HCT116 (cell line): ENCODE measurements around the gene DDX54. TPM values are rescaled to one million over a fixed set of nuclear protein-coding genes. Genes with fewer than 3 reads are reported as not detected.

Source experiments
- ATAC-seq: fragments of 200-7000 bp; cut with Tn5 transposase; 2 replicates; pipeline ENCODE4 v1.9.1; 2020; ENCODE audit warnings: mild to moderate bottlenecking, moderate library complexity
- BruUV-seq: library from RNA; stranded (reverse); fragments of 400-500 nt; replicated peaks from 2 replicates; lab custom pipeline; 2021; lab: Mats Ljungman, UMichigan
- CTCF ChIA-PET: fragments of 300-600 bp; sonication (Branson Sonifier 250); formaldehyde crosslinking; loops from one replicate; lab custom pipeline; 2021; ENCODE audit warnings: antibody characterized with exemption; lab: Charles Lee
- POLR2A ChIA-PET: fragments of 300-600, 350-600 bp; sonication (Branson Sonifier 250); formaldehyde crosslinking; loops from one replicate; lab custom pipeline; 2021; ENCODE audit warnings: antibody characterized with exemption; lab: Charles Lee
- RAD21 ChIA-PET, 2 experiments: fragments of 300-600 bp; sonication (Branson Sonifier 250); formaldehyde crosslinking; loops; one replicate each; lab custom pipeline; 2023; ENCODE audit warnings: low total read pairs in 2 of 2; ENCODE audit not compliant: uncharacterized antibody in 2 of 2, unreplicated experiment in 2 of 2, low non-redundant PET in 1 of 2; lab: Charles Lee
- DNase-seq: peaks from one replicate; pipeline ENCODE4 v3.0.0-alpha.2; 2010; ENCODE audit warnings: low read depth, low spot score
- H2AFZ ChIP-seq: fragments of 200-600 bp; shearing (Covaris generic), sonication (generic); 2 replicates; pipeline ENCODE4 v1.6.1; 2017; ENCODE audit warnings: low read depth, mixed run types, mixed read lengths, antibody characterized with exemption, low read length; ENCODE audit not compliant: poor library complexity, severe bottlenecking
- H3K27ac ChIP-seq: 2 replicates; pipeline ENCODE4 v1.5.1; 2012; ENCODE audit warnings: low read depth, low read length
- H3K27me3 ChIP-seq: fragments of 200-600 bp; sonication (generic); 2 replicates; pipeline ENCODE4 v1.6.1; 2016; ENCODE audit warnings: mixed run types, low read length, mixed read lengths; ENCODE audit not compliant: insufficient read depth
- H3K36me3 ChIP-seq, 2 experiments: fragments of 200-500 bp in 1 of 2; fragments of 200-600 bp in 1 of 2; sonication (Bioruptor generic) in 1 of 2; sonication (generic) in 1 of 2; 2 replicates each; pipeline versions ENCODE4 v1.5.1 to v1.6.1; 2014 to 2016; ENCODE audit warnings: low read length in 2 of 2, inconsistent platforms in 1 of 2, mixed read lengths in 1 of 2, mixed run types in 1 of 2; ENCODE audit not compliant: insufficient read depth in 2 of 2, control insufficient read depth in 1 of 2
- H3K4me1 ChIP-seq, 2 experiments: fragments of 200-600 bp in 1 of 2; sonication (generic) in 1 of 2; 2 replicates each; pipeline versions ENCODE4 v1.5.1 to v1.6.1; 2012 to 2017; ENCODE audit warnings: low read length in 2 of 2, inconsistent platforms in 1 of 2, mild to moderate bottlenecking in 1 of 2, mixed read lengths in 1 of 2, mixed run types in 1 of 2, moderate library complexity in 1 of 2; ENCODE audit not compliant: insufficient read depth in 2 of 2, control insufficient read depth in 1 of 2
- H3K4me2 ChIP-seq: fragments of 200-600 bp; sonication (generic); 2 replicates; pipeline ENCODE4 v1.6.1; 2017; ENCODE audit warnings: mixed run types, low read length, mixed read lengths
- H3K4me3 ChIP-seq, 2 experiments: fragments of 200-600 bp in 1 of 2; sonication (generic) in 1 of 2; replicated peaks in 1 of 2; 2 replicates each; pipeline ENCODE4 v1.5.1; 2011 to 2016; ENCODE audit warnings: low read length in 2 of 2, control low read depth in 1 of 2, low read depth in 1 of 2, mild to moderate bottlenecking in 1 of 2, mixed read lengths in 1 of 2, mixed run types in 1 of 2
- H3K79me2 ChIP-seq: fragments of 200-600 bp; sonication (generic); 2 replicates; pipeline ENCODE4 v1.6.1; 2017; ENCODE audit warnings: mild to moderate bottlenecking, mixed run types, low read length, moderate library complexity, mixed read lengths; ENCODE audit not compliant: insufficient read depth
- H3K9ac ChIP-seq: fragments of 200-600 bp; sonication (generic); 2 replicates; pipeline ENCODE4 v1.6.1; 2016; ENCODE audit warnings: low read length, mixed read lengths
- H3K9me2 ChIP-seq: fragments of 200-600 bp; sonication (generic), shearing (Covaris generic); 2 replicates; pipeline ENCODE4 v1.6.1; 2017; ENCODE audit warnings: mixed run types, mild to moderate bottlenecking, moderate library complexity; ENCODE audit not compliant: insufficient read depth
- H3K9me3 ChIP-seq, 2 experiments: fragments of 200-500 bp in 1 of 2; fragments of 200-600 bp in 1 of 2; sonication (Bioruptor generic) in 1 of 2; sonication (generic) in 1 of 2; 2 replicates each; pipeline ENCODE4 v1.6.1; 2014 to 2017; ENCODE audit warnings: low read length in 2 of 2, mixed read lengths in 2 of 2, inconsistent platforms in 1 of 2, low read depth in 1 of 2, mild to moderate bottlenecking in 1 of 2, mixed run types in 1 of 2, moderate library complexity in 1 of 2; ENCODE audit not compliant: control insufficient read depth in 1 of 2, insufficient read depth in 1 of 2
- H4K20me1 ChIP-seq: fragments of 200-600 bp; sonication (generic), shearing (Covaris generic); 2 replicates; pipeline ENCODE4 v1.6.1; 2017; ENCODE audit warnings: mixed run types, mild to moderate bottlenecking, moderate library complexity; ENCODE audit not compliant: insufficient read depth
- ATF3 ChIP-seq: IDR thresholded peaks from 2 replicates; pipeline ENCODE4 v1.6.1; 2012
- CBX3 ChIP-seq: IDR thresholded peaks from 2 replicates; pipeline ENCODE4 v1.6.1; 2012; ENCODE audit warnings: low read depth
- CEBPB ChIP-seq: IDR thresholded peaks from 2 replicates; pipeline ENCODE4 v1.6.1; 2012; ENCODE audit warnings: low read depth
- CTCF ChIP-seq, 3 experiments: fragments of 200-600 bp in 1 of 3; sonication (generic) in 1 of 3; IDR thresholded peaks in 2 of 3; conservative IDR thresholded peaks in 1 of 3; 2 replicates each; pipeline ENCODE4 v1.5.1; 2012 to 2017; ENCODE audit warnings: low read depth in 2 of 3, low read length in 2 of 3, antibody characterized with exemption in 1 of 3, borderline replicate concordance in 1 of 3, control low read depth in 1 of 3, mild to moderate bottlenecking in 1 of 3, mixed read lengths in 1 of 3, mixed run types in 1 of 3, moderate library complexity in 1 of 3; ENCODE audit not compliant: insufficient read depth in 1 of 3
- EGR1 ChIP-seq: IDR thresholded peaks from 2 replicates; pipeline ENCODE4 v1.6.1; 2012; ENCODE audit warnings: low read depth
- EZH2 ChIP-seq: fragments of 200-600 bp; sonication (generic); IDR thresholded peaks from 2 replicates; pipeline ENCODE4 v1.6.1; 2017; ENCODE audit warnings: antibody characterized with exemption, mixed run types
- JUND ChIP-seq: IDR thresholded peaks from 2 replicates; pipeline ENCODE4 v1.6.1; 2012
- POLR2A ChIP-seq: IDR thresholded peaks from 2 replicates; pipeline ENCODE4 v1.7.0; 2011; ENCODE audit warnings: borderline replicate concordance; ENCODE audit not compliant: insufficient read depth, insufficient read length; ENCODE audit errors: extremely low read depth
- POLR2AphosphoS5 ChIP-seq: IDR thresholded peaks from 2 replicates; pipeline ENCODE4 v1.6.1; 2011; ENCODE audit warnings: mild to moderate bottlenecking, low read depth, low read length, moderate library complexity
- RAD21 ChIP-seq: IDR thresholded peaks from 2 replicates; pipeline ENCODE4 v1.6.1; 2012; ENCODE audit warnings: low read depth, mild to moderate bottlenecking
- REST ChIP-seq: IDR thresholded peaks from 2 replicates; pipeline ENCODE4 v1.6.1; 2012; ENCODE audit warnings: low read depth
- SIN3A ChIP-seq: IDR thresholded peaks from 2 replicates; pipeline ENCODE4 v1.6.1; 2012; ENCODE audit warnings: low read depth
- SP1 ChIP-seq: IDR thresholded peaks from 2 replicates; pipeline ENCODE4 v1.6.1; 2012; ENCODE audit warnings: low read depth
- SRF ChIP-seq: IDR thresholded peaks from 2 replicates; pipeline ENCODE4 v1.6.1; 2012; ENCODE audit warnings: low read depth
- TCF7L2 ChIP-seq: IDR thresholded peaks from 2 replicates; pipeline ENCODE4 v1.7.0; 2011; ENCODE audit warnings: borderline replicate concordance, inconsistent platforms; ENCODE audit not compliant: insufficient read depth, insufficient read length; ENCODE audit errors: extremely low read depth
- YY1 ChIP-seq: IDR thresholded peaks from 2 replicates; pipeline ENCODE4 v1.6.1; 2011; ENCODE audit warnings: low read length, low read depth, moderate library complexity, mild to moderate bottlenecking; ENCODE audit not compliant: insufficient replicate concordance; ENCODE audit errors: extremely low read depth
- ZFX ChIP-seq: fragments of 450-650 bp; IDR thresholded peaks from 2 replicates; pipeline ENCODE4 v1.6.1; 2017
- intact Hi-C: fragments of 100-400 bp; cut with micrococcal nuclease; formaldehyde crosslinking; loops from 2 replicates; pipeline ENCODE4 v1.10.0; 2022
- total RNA-seq: library from RNA; stranded (reverse); gene quantifications from one replicate; pipeline ENCODE4 v1.2.1, GENCODE V29; 2021; ENCODE audit not compliant: unreplicated experiment

DDX54 gene
- total RNA-seq, 1 experiment from 2014 or later, result 110 TPM

- TF ChIP-seq CTCF (IDR thresholded peaks at IDR 0.05 in 2 of 3, conservative IDR thresholded peaks at IDR 0.05 in 1 of 3; ENCODE audit: borderline replicate concordance in 1 of 3, insufficient read depth in 1 of 3, low read depth in 2 of 3, low read length in 2 of 3) (no peak), TCF7L2 (peak; percentile 14), YY1 (peak; percentile 53), EZH2 (no peak)
Measured at GRCh38 chr12:113214895-113215400, 29.7 kb upstream of the DDX54 start (continued).

DNA sequence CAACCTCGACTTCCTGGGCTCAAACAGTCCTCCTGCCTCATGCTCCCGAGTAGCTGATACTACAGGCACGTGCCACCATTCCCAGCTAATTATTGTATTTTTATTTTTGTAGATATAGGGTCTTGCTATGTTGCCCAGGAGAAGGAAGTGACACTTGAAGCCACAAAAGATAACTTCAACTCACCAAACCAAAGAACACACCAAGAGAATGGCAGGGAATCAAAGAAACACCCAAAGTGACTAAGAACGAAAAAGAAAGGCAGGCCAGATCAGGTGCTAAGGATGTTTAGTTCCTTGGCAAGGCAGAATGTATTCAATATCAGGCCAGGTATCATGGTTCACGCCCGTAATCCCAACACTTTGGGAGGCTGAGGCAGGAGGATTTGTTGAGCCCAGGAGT is 25.9 kb upstream of the DDX54 start:
- no peaks in the 10 kb centered on the region for H3K9me2 ChIP-seq
- no peak for ATAC-seq
- no peaks in the 10 kb centered on the region for H3K79me2 ChIP-seq
- no peak overlapping the region for H3K4me2 ChIP-seq
- no peak for DNase-seq
- no peak overlapping the region for H3K4me3 ChIP-seq
- H4K20me1 ChIP-seq, result no peaks in the 10 kb centered on the region
- ChIA-PET CTCF (no interaction called here), RAD21 (no interaction called here), POLR2A (no interaction called here)
- H3K36me3 ChIP-seq, result no peaks in the 10 kb centered on the region
- peaks cover 22 to 26% of the 10 kb centered on the region in 2 experiments for H3K4me1 ChIP-seq
- H3K27me3 ChIP-seq, result no peaks in the 10 kb centered on the region
- intact Hi-C loops, result no loop called here
- H3K9me3 ChIP-seq, result no peaks in the 10 kb centered on the region
- H2AFZ ChIP-seq, result no peak overlapping the region
- no peak overlapping the region for H3K27ac ChIP-seq
- BruUV-seq, result no TSS peak
- no peak overlapping the region for H3K9ac ChIP-seq
- TF ChIP-seq EGR1, result no peak
- TF ChIP-seq SP1, result no peak
- TF ChIP-seq ZFX, result no peak
- TF ChIP-seq SRF, result no peak
- TF ChIP-seq CEBPB, result no peak
- TF ChIP-seq REST, result no peak
- no peak for TF ChIP-seq TCF7L2
- no peak for TF ChIP-seq YY1
- TF ChIP-seq JUND, result no peak
- TF ChIP-seq CTCF (IDR thresholded peaks at IDR 0.05 in 2 of 3, conservative IDR thresholded peaks at IDR 0.05 in 1 of 3; ENCODE audit: borderline replicate concordance in 1 of 3, insufficient read depth in 1 of 3, low read depth in 2 of 3, low read length in 2 of 3), result no peak
- TF ChIP-seq RAD21, result no peak
- no peak for TF ChIP-seq POLR2A
- no peak for TF ChIP-seq POLR2AphosphoS5
- no peak for TF ChIP-seq ATF3
- TF ChIP-seq CBX3, result no peak
- no peak for TF ChIP-seq SIN3A
